Suprapubic skin (tissue), 4 donors: ENCODE data around the gene ERG. TPM values are rescaled to one million over a fixed set of nuclear protein-coding genes. Genes with fewer than 3 reads are reported as not detected.

Experiments used
- DNase-seq, 2 donors: peaks; one replicate each; pipeline ENCODE4 v3.0.0-alpha.2; 2019; ENCODE audit warnings: low spot score in 2 of 2
- H3K27ac ChIP-seq: fragments of 200-600 bp; sonication (generic); one replicate; pipeline ENCODE4 v1.5.1; 2019
- H3K27me3 ChIP-seq: fragments of 200-600 bp; sonication (generic); one replicate; pipeline ENCODE4 v1.5.1; 2019
- H3K36me3 ChIP-seq: fragments of 200-600 bp; sonication (generic); one replicate; pipeline ENCODE4 v1.5.1; 2019
- H3K4me1 ChIP-seq: fragments of 200-600 bp; sonication (generic); one replicate; pipeline ENCODE4 v1.5.1; 2019
- H3K4me3 ChIP-seq: fragments of 200-600 bp; sonication (generic); one replicate; pipeline ENCODE4 v1.5.1; 2019; ENCODE audit warnings: mild to moderate bottlenecking
- H3K9me3 ChIP-seq: fragments of 200-600 bp; sonication (generic); one replicate; pipeline ENCODE4 v1.5.1; 2019
- EP300 ChIP-seq: sonication (generic); formaldehyde crosslinking; IDR thresholded peaks from one replicate; pipeline ENCODE4 v1.6.1; 2017; ENCODE audit warnings: antibody characterized with exemption
- POLR2A ChIP-seq, 2 donors: fragments of 450-650 bp; IDR thresholded peaks; one replicate each; pipeline ENCODE4 v1.6.1; 2017; ENCODE audit warnings: antibody characterized with exemption in 2 of 2, mild to moderate bottlenecking in 2 of 2, moderate library complexity in 2 of 2
- POLR2AphosphoS5 ChIP-seq, 3 donors: sonication (generic); formaldehyde crosslinking; IDR thresholded peaks; one replicate each; pipeline ENCODE4 v1.6.1; 2017; ENCODE audit warnings: antibody characterized with exemption in 3 of 3
- WGBS: methylation state at CpG from one replicate; pipeline ENCODE4 v1.1.5; 2018; 5-methylcytosine and 5-hydroxymethylcytosine counted together
- total RNA-seq, 4 donors: library from RNA; depleted of rRNA; stranded (reverse); fragments of >200 nt; gene quantifications; one replicate each; pipeline ENCODE4 v1.1.0, GENCODE V29; 2016
- TF ChIP-seq, protein P1 (sequence below), 2 donors: fragments of 200-600 bp in 1 of 2; fragments of 450-650 bp in 1 of 2; sonication (generic) in 1 of 2; IDR thresholded peaks; one replicate each; pipeline ENCODE4 v1.5.1; 2016 to 2019; ENCODE audit warnings: antibody characterized with exemption in 2 of 2, mild to moderate bottlenecking in 1 of 2, moderate library complexity in 1 of 2

ERG gene
- total RNA-seq, 4 donors from 2014 or later: 3.3 to 10.1 (median 6.3) TPM

DNA sequence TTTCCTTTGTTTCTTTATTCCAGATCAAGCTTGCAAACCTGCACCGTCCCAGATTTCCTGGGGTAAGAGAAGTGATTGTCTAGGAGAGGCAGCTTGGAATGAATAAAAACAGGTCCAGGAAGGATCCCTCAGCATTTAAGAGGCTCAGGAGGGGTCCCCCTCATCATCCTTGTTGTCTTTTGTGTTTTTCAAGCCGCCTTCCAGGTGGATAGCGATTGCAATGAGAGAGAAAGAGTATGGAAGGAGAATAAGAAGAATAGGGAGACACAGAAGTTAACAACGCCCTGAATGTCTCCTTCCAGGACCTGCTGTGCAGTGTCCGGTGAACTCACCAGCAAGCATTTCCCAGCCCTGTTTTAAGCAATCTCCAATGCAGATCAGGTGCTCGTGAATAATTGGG is 8.5 kb downstream of the ERG start:
- H3K4me1 ChIP-seq: peaks cover 3% of the 10 kb centered on the region
- no peak overlapping the region for H3K4me3 ChIP-seq
- peaks cover 8% of the 10 kb centered on the region for H3K27me3 ChIP-seq
- H3K27ac ChIP-seq: no peak overlapping the region
- no peaks in the 10 kb centered on the region for H3K36me3 ChIP-seq
- no peaks in the 10 kb centered on the region for H3K9me3 ChIP-seq
- 67% methylated on average over 6 of the region's 6 CpGs for WGBS
- no peak for TF ChIP-seq POLR2AphosphoS5 (IDR thresholded peaks at IDR 0.05)
- TF ChIP-seq, protein P1, sequence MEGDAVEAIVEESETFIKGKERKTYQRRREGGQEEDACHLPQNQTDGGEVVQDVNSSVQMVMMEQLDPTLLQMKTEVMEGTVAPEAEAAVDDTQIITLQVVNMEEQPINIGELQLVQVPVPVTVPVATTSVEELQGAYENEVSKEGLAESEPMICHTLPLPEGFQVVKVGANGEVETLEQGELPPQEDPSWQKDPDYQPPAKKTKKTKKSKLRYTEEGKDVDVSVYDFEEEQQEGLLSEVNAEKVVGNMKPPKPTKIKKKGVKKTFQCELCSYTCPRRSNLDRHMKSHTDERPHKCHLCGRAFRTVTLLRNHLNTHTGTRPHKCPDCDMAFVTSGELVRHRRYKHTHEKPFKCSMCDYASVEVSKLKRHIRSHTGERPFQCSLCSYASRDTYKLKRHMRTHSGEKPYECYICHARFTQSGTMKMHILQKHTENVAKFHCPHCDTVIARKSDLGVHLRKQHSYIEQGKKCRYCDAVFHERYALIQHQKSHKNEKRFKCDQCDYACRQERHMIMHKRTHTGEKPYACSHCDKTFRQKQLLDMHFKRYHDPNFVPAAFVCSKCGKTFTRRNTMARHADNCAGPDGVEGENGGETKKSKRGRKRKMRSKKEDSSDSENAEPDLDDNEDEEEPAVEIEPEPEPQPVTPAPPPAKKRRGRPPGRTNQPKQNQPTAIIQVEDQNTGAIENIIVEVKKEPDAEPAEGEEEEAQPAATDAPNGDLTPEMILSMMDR (IDR thresholded peaks at IDR 0.05): no peak
- no peak for TF ChIP-seq POLR2A (IDR thresholded peaks at IDR 0.05)
- no peak for TF ChIP-seq EP300
- DNase-seq: no peak

DNA sequence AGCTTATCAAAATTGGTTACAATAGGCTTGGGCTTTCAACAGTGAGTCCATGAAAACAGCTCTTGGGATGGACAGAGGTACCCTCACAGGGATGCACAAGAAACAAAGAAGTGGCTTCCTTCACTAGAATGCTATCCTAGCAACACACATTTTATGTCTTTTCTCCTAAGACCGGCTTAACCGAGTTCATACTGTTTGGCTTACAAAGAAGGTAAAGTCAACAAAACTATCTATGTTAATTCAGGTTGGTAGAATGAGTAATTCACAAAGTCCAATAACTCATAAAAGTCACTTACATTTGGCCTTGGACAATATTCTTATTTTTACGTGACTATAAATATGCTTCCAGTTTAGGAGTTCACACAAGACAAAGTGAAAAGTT is 9.0 kb downstream of the ERG start:
- peaks cover 3% of the 10 kb centered on the region for H3K4me1 ChIP-seq
- 79% methylated on average over 3 of the region's 3 CpGs for WGBS

DNA sequence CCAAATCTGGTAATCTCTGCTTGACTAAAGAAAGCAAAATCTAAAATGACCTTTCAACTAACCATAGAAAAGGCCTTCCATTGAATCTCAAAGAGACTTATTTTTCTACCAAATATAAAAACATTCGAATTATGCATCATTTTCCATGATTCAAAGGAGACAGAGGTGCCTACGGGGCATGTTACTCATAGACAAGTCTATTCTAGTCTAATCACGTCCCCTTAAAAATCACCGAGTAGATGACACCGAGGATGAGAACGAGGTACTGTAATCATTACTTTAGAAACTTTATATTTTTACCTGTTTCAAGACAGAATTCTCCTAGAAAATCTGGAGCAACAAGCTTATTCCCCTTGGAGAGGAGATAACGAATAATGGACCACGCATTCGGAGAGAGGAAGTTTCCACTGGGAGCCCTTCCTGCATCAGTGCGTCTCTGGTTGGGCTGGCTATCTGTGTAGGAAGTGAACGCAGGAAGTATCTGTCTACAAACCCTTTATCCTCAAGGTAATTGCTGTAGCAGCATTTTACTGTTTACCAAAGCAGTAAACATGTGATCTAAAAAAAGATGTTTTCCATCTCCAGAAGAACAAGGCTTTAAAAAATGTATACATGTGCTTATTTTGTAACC is 9.5 kb downstream of the ERG start:
- Histone ChIP-seq H3K9me3 (no peaks in the 10 kb centered on the region), H3K27me3 (peaks cover 6% of the 10 kb centered on the region), H3K27ac (no peak overlapping the region), H3K36me3 (no peaks in the 10 kb centered on the region), H3K4me3 (no peak overlapping the region), H3K4me1 (peaks cover 3% of the 10 kb centered on the region)
- TF ChIP-seq POLR2A (IDR thresholded peaks at IDR 0.05) (no peak), EP300 (no peak), POLR2AphosphoS5 (IDR thresholded peaks at IDR 0.05) (no peak)
- TF ChIP-seq, protein P1 (IDR thresholded peaks at IDR 0.05): no peak
- 46% methylated on average over 11 of the region's 11 CpGs for WGBS
- no peak for DNase-seq

More for the DNA sequence above, 9.0 kb downstream of the ERG start:
- no peak for TF ChIP-seq EP300
- no peak for TF ChIP-seq POLR2AphosphoS5 (IDR thresholded peaks at IDR 0.05)
- TF ChIP-seq POLR2A (IDR thresholded peaks at IDR 0.05): no peak
- TF ChIP-seq, protein P1 (IDR thresholded peaks at IDR 0.05): no peak
- H3K27me3 ChIP-seq: peaks cover 8% of the 10 kb centered on the region
- H3K36me3 ChIP-seq: no peaks in the 10 kb centered on the region
- no peak overlapping the region for H3K27ac ChIP-seq
- DNase-seq: no peak
- no peaks in the 10 kb centered on the region for H3K9me3 ChIP-seq
- no peak overlapping the region for H3K4me3 ChIP-seq

DNA sequence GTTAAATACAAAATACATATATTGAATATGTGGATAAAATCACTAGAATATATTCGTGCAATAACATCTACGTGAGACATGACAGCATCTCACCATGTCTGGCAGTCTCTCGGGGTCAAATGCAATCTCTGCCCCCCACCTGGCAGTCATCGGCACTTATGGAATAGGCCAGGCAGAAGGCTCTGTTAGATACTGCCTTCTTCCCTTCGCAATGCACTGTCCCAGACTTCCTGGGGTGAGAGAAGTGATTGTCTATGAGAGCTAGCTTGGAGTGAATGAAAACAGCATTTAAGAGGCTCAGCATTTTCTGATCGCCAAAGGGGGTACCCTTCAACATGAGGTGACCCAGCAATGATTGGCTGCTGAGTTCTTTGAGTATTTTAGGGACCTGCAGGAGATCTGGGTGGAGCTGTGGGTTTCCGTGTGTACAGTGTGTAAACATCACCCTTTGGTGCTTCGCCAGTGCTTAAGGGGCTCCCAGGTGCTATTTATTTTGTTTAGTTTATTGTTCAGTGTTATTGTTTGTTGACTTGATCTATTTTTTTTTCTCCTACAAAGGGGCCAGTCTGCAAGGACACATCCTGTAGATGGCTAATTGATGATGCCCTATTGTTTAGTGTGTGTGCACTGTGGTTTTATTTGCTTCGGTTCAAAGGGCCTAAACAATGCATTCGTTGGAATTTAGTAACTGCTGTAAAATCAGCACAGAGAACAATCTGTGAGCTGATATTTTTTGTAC is 10.2 kb downstream of the ERG start:
- H3K4me3 ChIP-seq: no peak overlapping the region
- no peaks in the 10 kb centered on the region for H3K9me3 ChIP-seq
- WGBS: 70% methylated on average over 10 of the region's 10 CpGs
- no peak for DNase-seq
- no peaks in the 10 kb centered on the region for H3K36me3 ChIP-seq
- H3K4me1 ChIP-seq: peaks cover 3% of the 10 kb centered on the region
- TF ChIP-seq POLR2A (IDR thresholded peaks at IDR 0.05) (no peak), POLR2AphosphoS5 (IDR thresholded peaks at IDR 0.05) (no peak), EP300 (no peak)
- TF ChIP-seq, protein P1 (IDR thresholded peaks at IDR 0.05): no peak
- no peak overlapping the region for H3K27ac ChIP-seq
- H3K27me3 ChIP-seq: peaks cover 3% of the 10 kb centered on the region

DNA sequence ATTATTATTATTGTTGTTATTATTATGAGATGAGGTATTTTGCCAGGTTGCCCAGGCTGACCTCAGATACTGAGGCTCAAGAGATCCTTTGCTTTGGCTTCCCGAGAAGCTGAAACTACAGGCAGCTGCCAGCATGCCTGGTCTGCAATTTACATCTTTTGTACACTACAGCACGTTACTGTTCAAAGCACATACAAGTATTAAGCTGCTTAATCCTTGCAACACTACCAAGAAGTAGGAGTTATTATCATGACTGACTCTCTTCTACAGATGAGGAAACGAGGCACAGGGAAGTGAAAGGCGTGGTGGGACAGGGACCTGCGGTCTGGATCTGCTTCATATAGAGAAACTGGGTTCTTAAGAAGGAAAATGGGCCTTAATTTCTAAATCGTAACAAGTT is 11.6 kb downstream of the ERG start:
- Histone ChIP-seq H3K4me1 (peaks cover 3% of the 10 kb centered on the region), H3K27me3 (peaks cover 3% of the 10 kb centered on the region), H3K4me3 (no peak overlapping the region), H3K36me3 (no peaks in the 10 kb centered on the region), H3K27ac (no peak overlapping the region), H3K9me3 (no peaks in the 10 kb centered on the region)
- TF ChIP-seq, protein P1 (IDR thresholded peaks at IDR 0.05): no peak
- TF ChIP-seq POLR2A (IDR thresholded peaks at IDR 0.05) (no peak), POLR2AphosphoS5 (IDR thresholded peaks at IDR 0.05) (no peak), EP300 (no peak)
- 82% methylated on average over 6 of the region's 6 CpGs for WGBS
- no peak for DNase-seq
